Gastrocnemius medialis (tissue), 4 donors: Measurements from ENCODE around the gene KLHL29. TPM values are rescaled to one million over a fixed set of nuclear protein-coding genes. Genes with fewer than 3 reads are reported as not detected.
A peak's percentile ranks its signal among the peaks of the same experiment; 100 is the strongest.

Source experiments
- ATAC-seq, 2 donors: fragments of 150-250 bp; one replicate each; pipeline ENCODE4 v1.9.1; 2016
- DNase-seq, 2 donors: peaks; one replicate each; pipeline ENCODE4 v3.0.0-alpha.2; 2019
- H3K27ac ChIP-seq, 4 donors: fragments of 200-600 bp; sonication (generic); 1 replicate in 1 of 4; 2 replicates in 3 of 4; pipeline ENCODE4 v1.5.1; 2016 to 2018; ENCODE audit warnings: mild to moderate bottlenecking in 2 of 4, moderate library complexity in 1 of 4
- H3K27me3 ChIP-seq, 3 donors: fragments of 200-600 bp; sonication (generic) in 2 of 3; 1 replicate in 1 of 3; 2 replicates in 2 of 3; pipeline versions ENCODE4 v1.5.1 to v1.6.0; 2016 to 2019; ENCODE audit warnings: mild to moderate bottlenecking in 1 of 3, moderate library complexity in 1 of 3
- H3K36me3 ChIP-seq, 2 donors: fragments of 200-600 bp; sonication (generic) in 1 of 2; one replicate each; pipeline ENCODE4 v1.5.1; 2017 to 2018
- H3K4me1 ChIP-seq, 2 donors: fragments of 200-600 bp; sonication (generic) in 1 of 2; one replicate each; pipeline ENCODE4 v1.5.1; 2016 to 2017; ENCODE audit warnings: mild to moderate bottlenecking in 2 of 2
- H3K4me3 ChIP-seq, 4 donors: fragments of 200-600 bp; sonication (generic) in 3 of 4; 1 replicate in 1 of 4; 2 replicates in 3 of 4; pipeline ENCODE4 v1.5.1; 2016 to 2019; ENCODE audit warnings: mild to moderate bottlenecking in 2 of 4
- H3K9me3 ChIP-seq, 3 donors: fragments of 200-600 bp; sonication (generic) in 2 of 3; 1 replicate in 1 of 3; 2 replicates in 2 of 3; pipeline ENCODE4 v1.5.1; 2016 to 2019
- CTCF ChIP-seq, 5 experiments: fragments of 450-650 bp in 3 of 5; fragments of 200-600 bp in 2 of 5; sonication (generic) in 2 of 5; IDR thresholded peaks in 4 of 5; conservative IDR thresholded peaks in 1 of 5; 1 replicate in 4 of 5; 2 replicates in 1 of 5; pipeline ENCODE4 v1.5.1; 2016 to 2019; ENCODE audit warnings: antibody characterized with exemption in 5 of 5, mild to moderate bottlenecking in 3 of 5, moderate library complexity in 3 of 5
- POLR2A ChIP-seq, 2 donors: fragments of 450-650 bp; IDR thresholded peaks; one replicate each; pipeline ENCODE4 v1.6.1; 2017; ENCODE audit warnings: antibody characterized with exemption in 2 of 2, mild to moderate bottlenecking in 2 of 2, moderate library complexity in 2 of 2
- in situ Hi-C, 4 donors: fragments of 200-750 bp; cut with MboI; loops; one replicate each; pipeline versions ENCODE4 v1.15.0 to v1.8.0; 2017; ENCODE audit warnings: low sequenced_read_pairs in 4 of 4
- intact Hi-C: fragments of 100-400 bp; cut with DNase I; formaldehyde crosslinking; loops from one replicate; pipeline ENCODE4 v1.15.1; 2023; ENCODE audit warnings: low total_unique reads
- total RNA-seq, 4 donors: library from RNA; depleted of rRNA; stranded (reverse); fragments of >200 nt; gene quantifications; one replicate each; pipeline versions ENCODE4 v1.1.0 to v1.2.3, GENCODE V29; 2016

The KLHL29 gene
- total RNA-seq, 4 donors from 2014 or later = 4.3 to 24.9 (median 8.7) TPM

- in situ Hi-C loops (loop anchor here in 1 of 4 donors (10.0 kb wide), 1 partner anchor 996 kb away; no protein-coding TSS in a partner anchor), intact Hi-C loops (loop anchor here (5.0 kb wide), 1 partner anchor 359 kb away; no protein-coding TSS in a partner anchor)
- no peaks in the 10 kb centered on the region for H3K9me3 ChIP-seq
- peak overlapping the region in 1 of 4 donors; percentile 45 for H3K4me3 ChIP-seq
- ATAC-seq (peak in 1 of 2 donors; percentile 5), DNase-seq (no peak)
- no peaks in the 10 kb centered on the region for H3K27me3 ChIP-seq
- TF ChIP-seq CTCF (IDR thresholded peaks at IDR 0.05 in 4 of 5, conservative IDR thresholded peaks at IDR 0.05 in 1 of 5) (no peak), POLR2A (IDR thresholded peaks at IDR 0.05) (no peak)
- peaks cover 7% of the 10 kb centered on the region in 2 donors for H3K4me1 ChIP-seq
- peak overlapping the region in 1 of 4 donors; percentile 18 for H3K27ac ChIP-seq
- no peaks in the 10 kb centered on the region for H3K36me3 ChIP-seq
These were observed 34.1 kb upstream of the KLHL29 start for GRCh38 chr2:23350792-23351355.

GRCh38 chr2:23351388-23352141 is 33.4 kb upstream of the KLHL29 start:
- no peak for TF ChIP-seq POLR2A (IDR thresholded peaks at IDR 0.05)
- peak; percentile 52 to 92 (median 80) for TF ChIP-seq CTCF (IDR thresholded peaks at IDR 0.05 in 4 of 5, conservative IDR thresholded peaks at IDR 0.05 in 1 of 5)
- H3K27ac ChIP-seq = peak overlapping the region; percentile 18 to 42 (median 26)
- peak; percentile 81 to 87 for ATAC-seq
- no peaks in the 10 kb centered on the region for H3K27me3 ChIP-seq
- intact Hi-C loops = loop anchor here (5.0 kb wide), 1 partner anchor 359 kb away; no protein-coding TSS in a partner anchor
- in situ Hi-C loops = loop anchor here in 1 of 4 donors (10.0 kb wide), 1 partner anchor 997 kb away; no protein-coding TSS in a partner anchor
- no peaks in the 10 kb centered on the region for H3K36me3 ChIP-seq
- no peaks in the 10 kb centered on the region for H3K9me3 ChIP-seq
- H3K4me3 ChIP-seq = peak overlapping the region in 3 of 4 donors; percentile 20 to 45 (median 26)
- peak; percentile 58 to 66 for DNase-seq
- H3K4me1 ChIP-seq = peaks cover 7% of the 10 kb centered on the region in 2 donors

GRCh38 chr2:23354554-23354953 is 30.4 kb upstream of the KLHL29 start:
- intact Hi-C loops = loop anchor here (5.0 kb wide), 1 partner anchor 362 kb away; no protein-coding TSS in a partner anchor
- Histone ChIP-seq H3K27ac (no peak overlapping the region), H3K9me3 (no peaks in the 10 kb centered on the region), H3K4me3 (no peak overlapping the region), H3K4me1 (peaks cover 7% of the 10 kb centered on the region in 2 donors), H3K36me3 (no peaks in the 10 kb centered on the region), H3K27me3 (no peaks in the 10 kb centered on the region)
- in situ Hi-C loops = loop anchor here in 1 of 4 donors (10.0 kb wide), 1 partner anchor 1000 kb away; no protein-coding TSS in a partner anchor
- TF ChIP-seq CTCF (IDR thresholded peaks at IDR 0.05 in 4 of 5, conservative IDR thresholded peaks at IDR 0.05 in 1 of 5) = no peak
- TF ChIP-seq POLR2A (IDR thresholded peaks at IDR 0.05) = no peak
- DNase-seq (no peak), ATAC-seq (no peak)

- in situ Hi-C loops (loop anchor here in 1 of 4 donors (10.0 kb wide), 1 partner anchor 1000 kb away; no protein-coding TSS in a partner anchor), intact Hi-C loops (no loop called here)
- Histone ChIP-seq H3K4me3 (no peak overlapping the region), H3K27me3 (no peaks in the 10 kb centered on the region), H3K36me3 (no peaks in the 10 kb centered on the region), H3K27ac (no peak overlapping the region), H3K4me1 (peaks cover 7% of the 10 kb centered on the region in 2 donors), H3K9me3 (no peaks in the 10 kb centered on the region)
- TF ChIP-seq CTCF (IDR thresholded peaks at IDR 0.05 in 4 of 5, conservative IDR thresholded peaks at IDR 0.05 in 1 of 5) (no peak), POLR2A (IDR thresholded peaks at IDR 0.05) (no peak)
- DNase-seq (no peak), ATAC-seq (no peak)
These were observed 30.0 kb upstream of the KLHL29 start for GRCh38 chr2:23355001-23355400.
